ENCODE results near the gene MDH1. TPM values are rescaled to one million over a fixed set of nuclear protein-coding genes. Genes with fewer than 3 reads are reported as not detected.
"Not testable (repeated sequence)": the region's sequence is repeated elsewhere in the genome, so short reads cannot be mapped to it uniquely, and the experiment has no call there.

The MDH1 gene
- total RNA-seq, 4 donors from 2014 or later: 152 to 266 (median 192) TPM

DNA sequence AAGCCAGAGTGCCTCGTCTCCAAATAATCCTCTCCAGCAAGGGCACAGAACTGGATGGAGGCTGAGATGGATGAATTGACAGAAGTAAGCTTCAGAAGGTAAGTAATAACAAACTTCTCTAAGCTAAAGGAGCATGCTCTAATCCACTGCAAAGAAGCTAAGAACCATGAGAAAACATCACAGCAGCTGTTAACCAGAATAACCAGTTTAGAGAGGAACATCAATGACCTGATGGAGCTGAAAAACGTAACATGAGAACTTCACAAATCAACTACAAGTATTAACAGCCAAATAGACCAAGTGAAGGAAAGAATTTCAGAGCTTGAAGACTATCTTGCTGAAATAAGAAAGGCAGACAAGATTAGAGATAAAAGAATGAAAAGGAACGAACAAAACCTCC lies 32.8 kb upstream of the MDH1 start:
- DNase-seq (ENCODE audit: low spot score) (no peak), ATAC-seq (ENCODE audit: low FRiP score) (no peak)
- TF ChIP-seq, protein P1, sequence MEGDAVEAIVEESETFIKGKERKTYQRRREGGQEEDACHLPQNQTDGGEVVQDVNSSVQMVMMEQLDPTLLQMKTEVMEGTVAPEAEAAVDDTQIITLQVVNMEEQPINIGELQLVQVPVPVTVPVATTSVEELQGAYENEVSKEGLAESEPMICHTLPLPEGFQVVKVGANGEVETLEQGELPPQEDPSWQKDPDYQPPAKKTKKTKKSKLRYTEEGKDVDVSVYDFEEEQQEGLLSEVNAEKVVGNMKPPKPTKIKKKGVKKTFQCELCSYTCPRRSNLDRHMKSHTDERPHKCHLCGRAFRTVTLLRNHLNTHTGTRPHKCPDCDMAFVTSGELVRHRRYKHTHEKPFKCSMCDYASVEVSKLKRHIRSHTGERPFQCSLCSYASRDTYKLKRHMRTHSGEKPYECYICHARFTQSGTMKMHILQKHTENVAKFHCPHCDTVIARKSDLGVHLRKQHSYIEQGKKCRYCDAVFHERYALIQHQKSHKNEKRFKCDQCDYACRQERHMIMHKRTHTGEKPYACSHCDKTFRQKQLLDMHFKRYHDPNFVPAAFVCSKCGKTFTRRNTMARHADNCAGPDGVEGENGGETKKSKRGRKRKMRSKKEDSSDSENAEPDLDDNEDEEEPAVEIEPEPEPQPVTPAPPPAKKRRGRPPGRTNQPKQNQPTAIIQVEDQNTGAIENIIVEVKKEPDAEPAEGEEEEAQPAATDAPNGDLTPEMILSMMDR (IDR thresholded peaks at IDR 0.05): no peak

DNA sequence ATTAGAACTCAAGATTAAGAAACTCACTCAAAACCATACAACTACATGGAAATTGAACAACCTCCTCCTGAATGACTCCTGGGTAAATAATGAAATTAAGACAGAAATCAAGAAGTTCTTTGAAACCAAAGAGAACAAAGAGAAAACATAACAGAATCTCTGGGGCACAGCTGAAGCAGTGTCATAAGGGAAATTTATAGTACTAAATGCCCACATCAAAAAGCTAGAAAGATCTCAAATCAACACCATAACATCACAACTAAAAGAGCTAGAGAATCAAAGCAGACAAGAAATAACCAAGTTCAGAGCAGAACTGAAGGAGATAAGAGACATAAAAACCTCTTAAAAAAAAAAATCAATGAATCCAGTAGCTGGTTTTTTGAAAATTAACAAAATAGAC lies 30.9 kb upstream of the MDH1 start:
- ATAC-seq (ENCODE audit: low FRiP score); DNase-seq (ENCODE audit: low spot score): not testable (repeated sequence)

DNA sequence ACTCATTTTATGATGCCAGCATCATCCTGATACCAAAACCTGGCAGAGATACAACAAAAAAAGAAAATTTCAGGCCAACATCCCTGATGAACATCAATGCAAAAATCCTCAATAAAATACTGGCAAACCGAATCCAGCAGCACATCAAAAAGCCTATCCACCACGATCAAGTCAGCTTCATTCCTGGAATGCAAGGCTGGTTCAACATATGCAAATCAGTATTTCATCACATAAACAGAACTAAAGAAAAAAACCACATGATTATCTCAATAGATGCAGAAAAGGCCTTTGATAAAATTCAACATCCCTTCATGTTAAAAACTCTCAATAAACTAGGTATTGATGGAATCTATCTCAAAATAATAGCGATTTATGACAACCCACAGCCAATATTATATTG lies 29.8 kb upstream of the MDH1 start:
- ATAC-seq (ENCODE audit: low FRiP score); DNase-seq (ENCODE audit: low spot score): not testable (repeated sequence)

DNA sequence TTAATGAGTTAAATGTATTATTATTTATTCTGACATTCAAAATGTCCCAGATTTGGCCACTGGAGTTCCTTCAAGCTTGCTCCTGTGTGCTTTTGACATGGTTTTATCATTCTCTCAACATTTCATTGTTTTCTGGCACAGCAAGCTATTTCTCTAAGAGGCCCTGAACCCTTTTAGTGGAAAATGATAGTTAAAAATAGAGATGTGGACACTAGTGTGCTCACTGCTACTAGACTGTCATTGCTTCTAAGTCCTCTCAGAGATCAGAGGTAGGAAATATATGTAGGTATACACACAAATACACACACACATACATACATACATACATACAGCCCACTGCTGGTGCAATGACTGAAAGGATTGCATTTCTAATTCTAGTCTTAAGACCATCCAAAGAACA lies 26.0 kb upstream of the MDH1 start:
- ATAC-seq (ENCODE audit: low FRiP score) (no peak), DNase-seq (ENCODE audit: low spot score) (no peak)
- TF ChIP-seq, protein P1 (IDR thresholded peaks at IDR 0.05): no peak

DNA sequence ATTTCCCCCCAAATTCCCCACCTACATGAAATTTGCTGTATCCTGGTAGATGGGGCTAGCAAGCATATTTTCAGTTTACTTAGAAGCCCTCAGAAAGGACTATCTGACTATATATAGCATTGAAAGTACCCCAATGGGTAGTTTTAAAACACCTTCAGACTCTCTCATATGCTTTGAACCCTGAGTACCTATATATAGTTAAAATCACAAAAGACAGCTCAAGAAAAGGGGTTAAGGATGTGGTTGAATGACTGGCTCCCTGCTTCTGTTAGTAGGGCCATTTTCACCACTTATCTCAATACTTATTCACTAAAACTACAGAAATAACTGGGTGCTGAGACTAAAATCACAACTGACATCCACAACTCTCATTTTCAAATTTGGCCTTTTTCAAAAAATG lies 19.0 kb upstream of the MDH1 start:
- ATAC-seq (ENCODE audit: low FRiP score) (no peak), DNase-seq (ENCODE audit: low spot score) (no peak)
- TF ChIP-seq, protein P1 (IDR thresholded peaks at IDR 0.05): no peak

DNA sequence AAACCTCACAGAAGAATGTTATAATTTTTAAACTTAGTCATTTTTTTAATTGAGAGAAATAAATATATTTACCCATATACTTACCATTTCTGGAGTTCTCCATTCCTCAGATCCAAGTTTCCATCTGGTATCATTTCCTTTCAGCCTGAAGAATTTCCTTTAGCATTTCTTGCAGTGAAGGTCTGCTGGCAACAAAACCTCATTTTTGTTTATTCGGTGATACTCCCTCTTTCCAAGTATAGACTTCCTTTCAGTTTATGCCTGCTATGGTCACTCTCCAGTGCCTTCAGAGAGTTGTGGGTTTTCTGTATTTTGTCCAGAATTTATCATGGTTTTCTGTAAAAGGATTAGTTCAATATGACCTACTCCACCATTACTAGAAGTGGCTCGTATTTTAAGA lies 17.5 kb upstream of the MDH1 start:
- TF ChIP-seq, protein P1 (IDR thresholded peaks at IDR 0.05): no peak
- ATAC-seq (ENCODE audit: low FRiP score): no peak
- no peak for DNase-seq (ENCODE audit: low spot score)

DNA sequence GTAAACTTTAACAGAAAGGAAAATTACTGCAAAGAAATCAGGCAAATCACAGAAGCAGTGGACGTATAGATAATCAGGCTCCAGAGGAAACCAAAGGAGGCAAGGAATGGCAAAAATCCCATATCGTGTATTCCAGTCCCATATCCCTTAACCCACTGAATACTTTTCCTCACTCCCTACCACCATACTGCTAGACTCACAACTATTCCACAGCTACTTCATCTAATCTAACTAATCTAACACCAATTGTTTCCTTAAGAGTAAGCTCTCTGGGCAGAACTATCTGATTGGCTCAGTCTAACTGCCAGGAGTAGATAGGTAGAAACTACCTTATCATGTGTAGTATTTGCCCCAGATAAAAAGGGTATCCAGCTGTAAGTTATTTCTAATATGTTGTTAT lies 16.8 kb upstream of the MDH1 start:
- ATAC-seq (ENCODE audit: low FRiP score) (no peak), DNase-seq (ENCODE audit: low spot score) (no peak)

DNA sequence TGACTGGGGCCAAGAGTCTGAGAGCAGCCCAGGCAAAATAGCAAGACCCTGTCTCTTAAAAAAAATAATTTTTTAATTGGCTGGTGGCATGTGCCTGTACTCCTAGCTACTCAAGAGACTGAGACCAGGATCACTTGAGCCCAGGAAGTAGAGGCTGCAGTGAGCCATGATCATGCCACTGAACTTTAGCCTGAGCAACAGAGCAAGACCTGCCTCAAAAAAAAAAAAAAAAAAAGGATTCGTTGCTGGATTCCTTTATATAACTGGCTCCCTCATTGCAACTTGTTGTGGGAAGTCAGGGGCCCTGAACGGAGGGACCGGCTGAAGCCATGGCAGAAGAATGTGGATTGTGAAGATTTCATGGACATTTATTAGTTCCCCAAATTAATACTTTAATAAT lies 15.7 kb upstream of the MDH1 start:
- ATAC-seq (ENCODE audit: low FRiP score): not testable (repeated sequence)

More for the DNA sequence above, 16.8 kb upstream of the MDH1 start:
- TF ChIP-seq, protein P1 (IDR thresholded peaks at IDR 0.05): no peak

DNA sequence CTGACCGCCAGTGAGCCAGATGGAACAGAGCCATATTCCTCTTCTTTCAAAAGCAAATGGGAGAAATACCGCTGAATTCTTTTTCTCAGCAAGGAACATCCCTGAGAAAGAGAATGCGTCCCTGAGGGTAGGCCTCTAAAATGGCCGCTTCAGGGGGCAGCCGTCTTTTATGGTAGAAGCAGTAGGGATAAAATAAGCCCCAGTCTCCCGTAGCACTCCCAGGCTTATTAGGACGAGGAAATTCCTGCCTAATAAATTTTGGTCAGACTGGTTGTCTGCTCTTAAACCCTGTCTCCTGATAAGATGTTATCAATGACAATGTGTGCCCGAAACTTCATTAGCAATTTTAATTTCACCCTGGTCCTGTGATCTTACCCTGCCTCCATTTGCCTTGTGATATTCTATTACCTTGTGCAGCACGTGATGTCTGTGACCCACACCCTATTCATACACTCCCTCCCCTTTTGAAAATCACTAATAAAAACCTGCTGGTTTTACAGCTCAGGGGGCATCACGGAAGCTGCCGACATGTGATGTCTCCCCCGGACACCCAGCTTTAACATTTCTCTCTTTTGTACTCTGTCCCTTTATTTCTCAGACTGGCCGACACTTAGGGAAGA lies 14.9 kb upstream of the MDH1 start:
- not testable (repeated sequence) for DNase-seq (ENCODE audit: low spot score); ATAC-seq (ENCODE audit: low FRiP score)

More for the DNA sequence above, 15.7 kb upstream of the MDH1 start:
- DNase-seq (ENCODE audit: low spot score): not testable (repeated sequence)

Data from omental fat pad (tissue), 4 donors.